NK-92 (cell line): ENCODE data around the gene ORM2.
"Not testable (repeated sequence)": the region's sequence is repeated elsewhere in the genome, so short reads cannot be mapped to it uniquely, and the experiment has no call there.

Experiments
- DNase-seq: peaks from one replicate; lab custom pipeline; 2025; ENCODE audit not compliant: unreplicated experiment; lab: John Stamatoyannopoulos, UW

The ORM2 gene

GRCh38 chr9:114329625-114330022, at the start of gene ORM2:
Gene ORM2 (plus strand): TSS chr9:114329869. CDS start chr9:114329905, 36 bp downstream.
- DNase-seq: not testable (repeated sequence)

- DNase-seq: no peak
Measured at GRCh38 chr9:114280636-114281472, 48.8 kb upstream of the ORM2 start.

- no peak for DNase-seq
Measured at GRCh38 chr9:114281473-114282103, 48.1 kb upstream of the ORM2 start.

GRCh38 chr9:114282104-114282485, 47.6 kb upstream of the ORM2 start:
- no peak for DNase-seq

GRCh38 chr9:114282507-114282906, 47.2 kb upstream of the ORM2 start:
- no peak for DNase-seq

GRCh38 chr9:114282926-114283325, 46.7 kb upstream of the ORM2 start:
- DNase-seq: no peak

GRCh38 chr9:114283551-114284111, 46.0 kb upstream of the ORM2 start:
- no peak for DNase-seq

GRCh38 chr9:114284316-114285060, 45.2 kb upstream of the ORM2 start:
- DNase-seq: no peak

- no peak for DNase-seq
Measured at GRCh38 chr9:114285166-114285867, 44.4 kb upstream of the ORM2 start.

GRCh38 chr9:114286146-114286679, 43.5 kb upstream of the ORM2 start:
- no peak for DNase-seq

GRCh38 chr9:114287001-114287762, 42.5 kb upstream of the ORM2 start:
- no peak for DNase-seq

GRCh38 chr9:114287763-114288192, 41.9 kb upstream of the ORM2 start:
- DNase-seq: no peak

- DNase-seq: no peak
Measured at GRCh38 chr9:114288193-114289091, 41.2 kb upstream of the ORM2 start.

- no peak for DNase-seq
Measured at GRCh38 chr9:114289106-114289505, 40.6 kb upstream of the ORM2 start.

- no peak for DNase-seq
Measured at GRCh38 chr9:114289571-114290481, 39.8 kb upstream of the ORM2 start.

- no peak for DNase-seq
Measured at GRCh38 chr9:114290561-114290986, 39.1 kb upstream of the ORM2 start.

- DNase-seq: no peak
Measured at GRCh38 chr9:114291064-114291474, 38.6 kb upstream of the ORM2 start.
